ENCODE data around the gene GPATCH2.

GPATCH2 gene

GRCh38 chr1:217432339-217432738, 198.6 kb downstream of the GPATCH2 start:
- no peaks in the 10 kb centered on the region for H3K36me3 ChIP-seq
- H3K27me3 ChIP-seq: no peaks in the 10 kb centered on the region
- TF ChIP-seq CTCF (IDR thresholded peaks at IDR 0.05): no peak
- no peaks in the 10 kb centered on the region for H3K9me3 ChIP-seq
- no peak overlapping the region for H3K27ac ChIP-seq
- no peaks in the 10 kb centered on the region for H3K4me1 ChIP-seq (ENCODE audit: control insufficient read depth in 1 of 2, insufficient read depth in 1 of 2, low read depth in 1 of 2, low read length in 1 of 2)
- no peak overlapping the region for H3K4me3 ChIP-seq (ENCODE audit: low read depth in 1 of 2, low read length in 1 of 2)

GRCh38 chr1:217431395-217431794, 199.5 kb downstream of the GPATCH2 start:
- TF ChIP-seq CTCF (IDR thresholded peaks at IDR 0.05): no peak
- H3K27ac ChIP-seq: no peak overlapping the region
- H3K9me3 ChIP-seq: no peaks in the 10 kb centered on the region
- H3K36me3 ChIP-seq: no peaks in the 10 kb centered on the region
- H3K4me3 ChIP-seq (ENCODE audit: low read depth in 1 of 2, low read length in 1 of 2): no peak overlapping the region
- H3K4me1 ChIP-seq (ENCODE audit: control insufficient read depth in 1 of 2, insufficient read depth in 1 of 2, low read depth in 1 of 2, low read length in 1 of 2): no peaks in the 10 kb centered on the region
- no peaks in the 10 kb centered on the region for H3K27me3 ChIP-seq

- no peaks in the 10 kb centered on the region for H3K27me3 ChIP-seq
- no peak for TF ChIP-seq CTCF (IDR thresholded peaks at IDR 0.05)
- H3K4me1 ChIP-seq (ENCODE audit: control insufficient read depth in 1 of 2, insufficient read depth in 1 of 2, low read depth in 1 of 2, low read length in 1 of 2): no peaks in the 10 kb centered on the region
These were observed 205.5 kb downstream of the GPATCH2 start for GRCh38 chr1:217425422-217425821.

GRCh38 chr1:217419194-217419551, 211.7 kb downstream of the GPATCH2 start:
- no peaks in the 10 kb centered on the region for H3K4me1 ChIP-seq (ENCODE audit: control insufficient read depth in 1 of 2, insufficient read depth in 1 of 2, low read depth in 1 of 2, low read length in 1 of 2)
- no peak overlapping the region for H3K4me3 ChIP-seq (ENCODE audit: low read depth in 1 of 2, low read length in 1 of 2)
- H3K27ac ChIP-seq: no peak overlapping the region
- no peak for TF ChIP-seq CTCF (IDR thresholded peaks at IDR 0.05)
- no peaks in the 10 kb centered on the region for H3K27me3 ChIP-seq
- H3K9me3 ChIP-seq: no peaks in the 10 kb centered on the region
- no peaks in the 10 kb centered on the region for H3K36me3 ChIP-seq

More at GRCh38 chr1:217425422-217425821, 205.5 kb downstream of the GPATCH2 start:
- H3K4me3 ChIP-seq (ENCODE audit: low read depth in 1 of 2, low read length in 1 of 2): no peak overlapping the region
- no peak overlapping the region for H3K27ac ChIP-seq
- H3K9me3 ChIP-seq: no peaks in the 10 kb centered on the region
- no peaks in the 10 kb centered on the region for H3K36me3 ChIP-seq

GRCh38 chr1:217418269-217419193, 212.4 kb downstream of the GPATCH2 start:
- no peaks in the 10 kb centered on the region for H3K4me1 ChIP-seq (ENCODE audit: control insufficient read depth in 1 of 2, insufficient read depth in 1 of 2, low read depth in 1 of 2, low read length in 1 of 2)
- no peak for TF ChIP-seq CTCF (IDR thresholded peaks at IDR 0.05)
- H3K4me3 ChIP-seq (ENCODE audit: low read depth in 1 of 2, low read length in 1 of 2): no peak overlapping the region
- H3K9me3 ChIP-seq: no peaks in the 10 kb centered on the region
- no peaks in the 10 kb centered on the region for H3K27me3 ChIP-seq
- H3K36me3 ChIP-seq: no peaks in the 10 kb centered on the region
- no peak overlapping the region for H3K27ac ChIP-seq
